Mesenteric fat pad (tissue), 1 donor: Measurements from ENCODE around the gene DIS3L2. TPM values are rescaled to one million over a fixed set of nuclear protein-coding genes. Genes with fewer than 3 reads are reported as not detected.
A peak's percentile ranks its signal among the peaks of the same experiment; 100 is the strongest.

Experiments used
- DNase-seq: peaks from one replicate; pipeline ENCODE4 v3.0.0-alpha.2; 2020; ENCODE audit warnings: low spot score
- total RNA-seq: library from RNA; stranded (reverse); fragmentation: NEBNext Ultra II Directional; extraction: Animal tissue kit (Norgen Biotek cat#: 25700); gene quantifications from one replicate; pipeline ENCODE4 v1.2.1, GENCODE V29; 2021
- donor health status: DM: yes; HTN: yes; CAD: no.

The DIS3L2 gene
- total RNA-seq, 1 donor from 2014 or later: 33.5 TPM

GRCh38 chr2:232363064-232363783 is 401.7 kb downstream of the DIS3L2 start:
- peak; percentile 62 for DNase-seq

GRCh38 chr2:232363784-232364615 is 402.5 kb downstream of the DIS3L2 start:
- DNase-seq: peak; percentile 53

- peak; percentile 84 for DNase-seq
Observed at GRCh38 chr2:232364806-232365594, 403.5 kb downstream of the DIS3L2 start.

GRCh38 chr2:232365621-232366321 is 404.3 kb downstream of the DIS3L2 start:
- peak; percentile 71 for DNase-seq

GRCh38 chr2:232366461-232366860 is 404.9 kb downstream of the DIS3L2 start:
- DNase-seq: peak; percentile 79

- DNase-seq: peak; percentile 45
Observed at GRCh38 chr2:232367016-232367415, 405.5 kb downstream of the DIS3L2 start.

GRCh38 chr2:232367591-232368233 is 406.2 kb downstream of the DIS3L2 start:
- peak; percentile 68 for DNase-seq

- peak; percentile 65 for DNase-seq
Observed at GRCh38 chr2:232368311-232368731, 406.8 kb downstream of the DIS3L2 start.

GRCh38 chr2:232369126-232369951 is 407.8 kb downstream of the DIS3L2 start:
- DNase-seq: peak; percentile 65

GRCh38 chr2:232370007-232370406 is 408.5 kb downstream of the DIS3L2 start:
- DNase-seq: peak; percentile 55

GRCh38 chr2:232372231-232373208 is 411.0 kb downstream of the DIS3L2 start:
- peak; percentile 67 for DNase-seq

- no peak for DNase-seq
Observed at GRCh38 chr2:232374356-232374755, 412.8 kb downstream of the DIS3L2 start.

- peak; percentile 28 for DNase-seq
Observed at GRCh38 chr2:232375164-232375563, 413.7 kb downstream of the DIS3L2 start.

GRCh38 chr2:232376260-232376659 is 414.7 kb downstream of the DIS3L2 start:
- peak; percentile 45 for DNase-seq

GRCh38 chr2:232376713-232377112 is 415.2 kb downstream of the DIS3L2 start:
- peak; percentile 77 for DNase-seq

GRCh38 chr2:232377319-232377718 is 415.8 kb downstream of the DIS3L2 start:
- DNase-seq: peak; percentile 60

GRCh38 chr2:232377841-232378734 is 416.6 kb downstream of the DIS3L2 start:
- peak; percentile 86 for DNase-seq
